Measurements from ENCODE around the gene MEGF9.

Gene MEGF9

GRCh38 chr9:120733190-120733589 is 18.9 kb upstream of the MEGF9 start:
- TF ChIP-seq CTCF (IDR thresholded peaks at IDR 0.05; ENCODE audit: borderline replicate concordance, control extremely low read depth, extremely low read depth, insufficient read depth, missing control alignments): no peak
- in situ Hi-C loops (cut with MboI; ENCODE audit: low sequenced_read_pairs, unreplicated experiment): no loop called here
- no peak for DNase-seq (ENCODE audit: low spot score)

GRCh38 chr9:120730654-120731514 is 16.6 kb upstream of the MEGF9 start:
- in situ Hi-C loops (cut with MboI; ENCODE audit: low sequenced_read_pairs, unreplicated experiment): no loop called here
- no peak for TF ChIP-seq CTCF (IDR thresholded peaks at IDR 0.05; ENCODE audit: borderline replicate concordance, control extremely low read depth, extremely low read depth, insufficient read depth, missing control alignments)
- no peak for DNase-seq (ENCODE audit: low spot score)

GRCh38 chr9:120729791-120730241 is 15.5 kb upstream of the MEGF9 start:
- in situ Hi-C loops (cut with MboI; ENCODE audit: low sequenced_read_pairs, unreplicated experiment): no loop called here
- TF ChIP-seq CTCF (IDR thresholded peaks at IDR 0.05; ENCODE audit: borderline replicate concordance, control extremely low read depth, extremely low read depth, insufficient read depth, missing control alignments): peak; percentile 9
- no peak for DNase-seq (ENCODE audit: low spot score)

- no peak for DNase-seq (ENCODE audit: low spot score)
- in situ Hi-C loops (cut with MboI; ENCODE audit: low sequenced_read_pairs, unreplicated experiment): no loop called here
- TF ChIP-seq CTCF (IDR thresholded peaks at IDR 0.05; ENCODE audit: borderline replicate concordance, control extremely low read depth, extremely low read depth, insufficient read depth, missing control alignments): no peak
These were observed 12.2 kb upstream of the MEGF9 start for GRCh38 chr9:120726484-120726883.

GRCh38 chr9:120725907-120726306 is 11.6 kb upstream of the MEGF9 start:
- in situ Hi-C loops (cut with MboI; ENCODE audit: low sequenced_read_pairs, unreplicated experiment): no loop called here
- no peak for DNase-seq (ENCODE audit: low spot score)
- no peak for TF ChIP-seq CTCF (IDR thresholded peaks at IDR 0.05; ENCODE audit: borderline replicate concordance, control extremely low read depth, extremely low read depth, insufficient read depth, missing control alignments)

- in situ Hi-C loops (cut with MboI; ENCODE audit: low sequenced_read_pairs, unreplicated experiment): no loop called here
- no peak for DNase-seq (ENCODE audit: low spot score)
- TF ChIP-seq CTCF (IDR thresholded peaks at IDR 0.05; ENCODE audit: borderline replicate concordance, control extremely low read depth, extremely low read depth, insufficient read depth, missing control alignments): no peak
These were observed 10.6 kb upstream of the MEGF9 start for GRCh38 chr9:120724757-120725400.

Measured in GM13976 (cell line).